ENCODE results near the gene PTPRR.
"Not testable (repeated sequence)": the region's sequence is repeated elsewhere in the genome, so short reads cannot be mapped to it uniquely, and the experiment has no call there.

PTPRR gene

GRCh38 chr12:70736351-70737133, 184.0 kb downstream of the PTPRR start:
- H3K27ac ChIP-seq = no peak overlapping the region
- no peak for TF ChIP-seq CTCF (conservative IDR thresholded peaks at IDR 0.05)

GRCh38 chr12:70735197-70735596, 185.3 kb downstream of the PTPRR start:
- H3K27ac ChIP-seq = not testable (repeated sequence)

GRCh38 chr12:70733385-70733784, 187.2 kb downstream of the PTPRR start:
- TF ChIP-seq CTCF (conservative IDR thresholded peaks at IDR 0.05) = peak; percentile 89
- no peak overlapping the region for H3K27ac ChIP-seq

GRCh38 chr12:70732287-70732686, 188.3 kb downstream of the PTPRR start:
- H3K27ac ChIP-seq = no peak overlapping the region
- TF ChIP-seq CTCF (conservative IDR thresholded peaks at IDR 0.05) = no peak

- H3K27ac ChIP-seq = no peak overlapping the region
Observed at GRCh38 chr12:70730675-70731180, 189.8 kb downstream of the PTPRR start.

GRCh38 chr12:70724444-70724843, 196.1 kb downstream of the PTPRR start:
- H3K27ac ChIP-seq = no peak overlapping the region
- peak; percentile 27; the same call in 1 of the 2 replicates for TF ChIP-seq CTCF (conservative IDR thresholded peaks at IDR 0.05)

More at GRCh38 chr12:70730675-70731180, 189.8 kb downstream of the PTPRR start:
- TF ChIP-seq CTCF (conservative IDR thresholded peaks at IDR 0.05) = no peak

- no peak overlapping the region for H3K27ac ChIP-seq
- TF ChIP-seq CTCF (conservative IDR thresholded peaks at IDR 0.05) = no peak
Observed at GRCh38 chr12:70722584-70723343, 197.8 kb downstream of the PTPRR start.
